Neural progenitor cell (in vitro differentiated cells): ENCODE data around the gene RHOD.

Source experiments
- EZH2phosphoT487 ChIP-seq: fragments of 200-600 bp; sonication (generic); IDR thresholded peaks from 2 replicates; pipeline ENCODE4 v1.6.1; 2017; ENCODE audit warnings: antibody characterized with exemption
- TF ChIP-seq, protein P1 (sequence below): fragments of 200-600 bp; sonication (generic); IDR thresholded peaks from 2 replicates; pipeline ENCODE4 v1.5.1; 2017; ENCODE audit warnings: antibody characterized with exemption, mild to moderate bottlenecking

DNA sequence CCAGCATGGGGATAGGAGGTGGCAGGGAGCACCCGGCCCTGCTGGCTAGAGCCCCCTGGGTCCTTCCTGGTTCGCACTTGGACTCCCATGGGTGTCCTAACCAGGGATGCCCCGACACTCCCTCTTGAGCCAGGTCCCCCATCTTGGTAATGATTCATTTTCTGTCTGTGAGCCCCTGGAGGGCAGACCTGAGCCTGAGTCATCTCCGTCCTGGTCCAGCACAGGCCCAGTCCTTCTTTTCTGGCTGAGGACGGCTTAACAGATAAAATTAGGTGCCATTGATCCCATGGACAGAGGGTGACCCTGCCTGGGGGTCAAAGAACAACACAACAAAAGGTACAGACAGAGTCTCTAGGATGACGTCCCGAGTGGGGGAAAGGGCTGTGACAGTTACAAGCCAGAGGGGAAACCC is 3.5 kb downstream of the RHOD start:
- TF ChIP-seq, protein P1, sequence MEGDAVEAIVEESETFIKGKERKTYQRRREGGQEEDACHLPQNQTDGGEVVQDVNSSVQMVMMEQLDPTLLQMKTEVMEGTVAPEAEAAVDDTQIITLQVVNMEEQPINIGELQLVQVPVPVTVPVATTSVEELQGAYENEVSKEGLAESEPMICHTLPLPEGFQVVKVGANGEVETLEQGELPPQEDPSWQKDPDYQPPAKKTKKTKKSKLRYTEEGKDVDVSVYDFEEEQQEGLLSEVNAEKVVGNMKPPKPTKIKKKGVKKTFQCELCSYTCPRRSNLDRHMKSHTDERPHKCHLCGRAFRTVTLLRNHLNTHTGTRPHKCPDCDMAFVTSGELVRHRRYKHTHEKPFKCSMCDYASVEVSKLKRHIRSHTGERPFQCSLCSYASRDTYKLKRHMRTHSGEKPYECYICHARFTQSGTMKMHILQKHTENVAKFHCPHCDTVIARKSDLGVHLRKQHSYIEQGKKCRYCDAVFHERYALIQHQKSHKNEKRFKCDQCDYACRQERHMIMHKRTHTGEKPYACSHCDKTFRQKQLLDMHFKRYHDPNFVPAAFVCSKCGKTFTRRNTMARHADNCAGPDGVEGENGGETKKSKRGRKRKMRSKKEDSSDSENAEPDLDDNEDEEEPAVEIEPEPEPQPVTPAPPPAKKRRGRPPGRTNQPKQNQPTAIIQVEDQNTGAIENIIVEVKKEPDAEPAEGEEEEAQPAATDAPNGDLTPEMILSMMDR, result no peak
- TF ChIP-seq EZH2phosphoT487, result no peak
